HepG2 (cell line): ENCODE data around the gene LRRN4. TPM values are rescaled to one million over a fixed set of nuclear protein-coding genes. Genes with fewer than 3 reads are reported as not detected.

ENCODE experiments used
- ATAC-seq: fragments of 200-7000 bp; cut with Tn5 transposase; 3 replicates; pipeline ENCODE4 v1.9.1; 2020; ENCODE audit warnings: mild to moderate bottlenecking, moderate library complexity
- BruUV-seq: library from RNA; stranded (reverse); fragments of 400-500 nt; replicated peaks from 2 replicates; lab custom pipeline; 2021; lab: Mats Ljungman, UMichigan
- CTCF ChIA-PET: fragments of 300-600 bp; formaldehyde crosslinking; extraction: SDS; loops from one replicate; lab custom pipeline; 2021; ENCODE audit warnings: low total read pairs, inconsistent platforms, low intra/inter-chr PET ratio; lab: Yijun Ruan, JAX
- POLR2A ChIA-PET: fragments of 350-600 bp; sonication (Branson Sonifier 250); formaldehyde crosslinking; loops from one replicate; lab custom pipeline; 2020; ENCODE audit warnings: antibody characterized with exemption, inconsistent platforms; lab: Yijun Ruan, JAX
- DNase-seq: peaks from one replicate; pipeline ENCODE4 v3.0.0-alpha.2; 2015; ENCODE audit warnings: low spot score
- FAIRE-seq: peaks from 3 replicates; lab custom pipeline; 2011; peaks lifted over from hg19 to GRCh38; lab: Jason Lieb, UNC
- H2AFZ ChIP-seq: one replicate; pipeline ENCODE4 v1.6.1; 2011; ENCODE audit warnings: low read length, inconsistent platforms
- H3K27ac ChIP-seq: fragments of 300-600 bp; 3 replicates; pipeline ENCODE4 v1.8.0; 2011; ENCODE audit warnings: mixed run types, mild to moderate bottlenecking, mixed read lengths, low read length, inconsistent platforms; ENCODE audit not compliant: insufficient read depth; ENCODE audit errors: extremely low read length
- H3K27me3 ChIP-seq, 2 experiments: fragments of 200-600 bp in 1 of 2; 2 replicates in 1 of 2; 3 replicates in 1 of 2; pipeline versions ENCODE4 v1.6.0 to v1.8.0; 2011; ENCODE audit warnings: low read length in 2 of 2, mild to moderate bottlenecking in 2 of 2, moderate library complexity in 2 of 2, inconsistent platforms in 1 of 2; ENCODE audit not compliant: insufficient read depth in 2 of 2, control insufficient read depth in 1 of 2
- H3K36me3 ChIP-seq, 2 experiments: fragments of 200-600 bp in 1 of 2; replicated peaks in 1 of 2; 2 replicates in 1 of 2; 3 replicates in 1 of 2; pipeline versions ENCODE4 v1.5.1 to v1.8.0; 2011; ENCODE audit warnings: low read length in 2 of 2, inconsistent platforms in 1 of 2; ENCODE audit not compliant: insufficient read depth in 2 of 2, control insufficient read depth in 1 of 2
- H3K4me1 ChIP-seq: 2 replicates; pipeline ENCODE4 v1.5.1; 2012; ENCODE audit warnings: low read length, inconsistent platforms; ENCODE audit not compliant: insufficient read depth
- H3K4me2 ChIP-seq: 2 replicates; pipeline ENCODE4 v1.6.0; 2011; ENCODE audit warnings: low read depth, low read length, inconsistent platforms
- H3K4me3 ChIP-seq, 3 experiments: fragments of 200-600 bp in 1 of 3; sonication (generic), shearing (Covaris generic) in 1 of 3; replicated peaks in 1 of 3; 2 replicates each; pipeline ENCODE4 v1.5.1; 2011 to 2016; ENCODE audit warnings: low read length in 3 of 3, inconsistent platforms in 2 of 3, low read depth in 2 of 3, mild to moderate bottlenecking in 2 of 3, control low read depth in 1 of 3, mixed read lengths in 1 of 3; ENCODE audit not compliant: insufficient read depth in 1 of 3
- H3K79me2 ChIP-seq: one replicate; pipeline ENCODE4 v1.6.1; 2011; ENCODE audit warnings: low read length, inconsistent platforms; ENCODE audit not compliant: insufficient read depth
- H3K9ac ChIP-seq: 2 replicates; pipeline ENCODE4 v1.6.0; 2011; ENCODE audit warnings: mild to moderate bottlenecking, low read depth, low read length, inconsistent platforms; ENCODE audit not compliant: insufficient read depth
- H3K9me3 ChIP-seq: 2 replicates; pipeline ENCODE4 v1.5.1; 2012; ENCODE audit warnings: mild to moderate bottlenecking, low read length
- H4K20me1 ChIP-seq: 2 replicates; pipeline ENCODE4 v1.6.0; 2011; ENCODE audit warnings: inconsistent platforms, mild to moderate bottlenecking, low read length, moderate library complexity; ENCODE audit not compliant: insufficient read depth
- ATF4 ChIP-seq, 2 experiments: fragments of 450-650 bp in 1 of 2; sonication (generic) in 1 of 2; formaldehyde crosslinking; IDR thresholded peaks; 2 replicates each; pipeline versions ENCODE4 v1.5.0 to v1.8.0; 2020 to 2022; ENCODE audit warnings: mild to moderate bottlenecking in 1 of 2, missing genetic modification reagents in 1 of 2
- ETV5 ChIP-seq: IDR thresholded peaks from 2 replicates; pipeline ENCODE4 v1.6.1; 2018; ENCODE audit warnings: missing biosample characterization, missing genetic modification reagents, inconsistent platforms, borderline replicate concordance
- ISL2 ChIP-seq: sonication (generic); formaldehyde crosslinking; IDR thresholded peaks from 2 replicates; pipeline ENCODE4 v1.5.0; 2020; ENCODE audit warnings: missing genetic modification reagents
- KAT7 ChIP-seq: IDR thresholded peaks from 2 replicates; pipeline ENCODE4 v1.6.1; 2018; ENCODE audit warnings: borderline replicate concordance, missing compliant biosample characterization
- MIXL1 ChIP-seq: IDR thresholded peaks from 2 replicates; pipeline ENCODE4 v1.6.1; 2016
- NCOA1 ChIP-seq: sonication (generic); formaldehyde crosslinking; IDR thresholded peaks from 2 replicates; pipeline ENCODE4 v1.9.0; 2021; ENCODE audit warnings: missing genetic modification reagents
- REST ChIP-seq, 2 experiments: IDR thresholded peaks; 2 replicates each; pipeline ENCODE4 v1.6.1; 2011 to 2012; ENCODE audit warnings: low read length in 2 of 2, borderline replicate concordance in 1 of 2, low read depth in 1 of 2, mild to moderate bottlenecking in 1 of 2, moderate library complexity in 1 of 2
- ZMYM2 ChIP-seq: sonication (generic); formaldehyde crosslinking; IDR thresholded peaks from 2 replicates; pipeline ENCODE4 v1.8.0; 2022; ENCODE audit warnings: mild to moderate bottlenecking, missing genetic modification reagents
- ZNF263 ChIP-seq: sonication (generic); formaldehyde crosslinking; IDR thresholded peaks from 2 replicates; pipeline ENCODE4 v1.4.0; 2020; ENCODE audit warnings: missing genetic modification reagents
- ZNF629 ChIP-seq: sonication (generic); formaldehyde crosslinking; conservative IDR thresholded peaks from 2 replicates; pipeline ENCODE4 v1.5.0; 2020; ENCODE audit warnings: missing genetic modification reagents
- ZNF639 ChIP-seq: conservative IDR thresholded peaks from 2 replicates; pipeline ENCODE4 v1.6.1; 2018; ENCODE audit warnings: missing genetic modification reagents
- ZNF878 ChIP-seq: sonication (generic); formaldehyde crosslinking; IDR thresholded peaks from 2 replicates; pipeline ENCODE4 v1.8.1; 2023; ENCODE audit warnings: mild to moderate bottlenecking, missing genetic modification reagents, moderate library complexity
- in situ Hi-C: cut with HindIII; loops from 2 replicates; pipeline ENCODE4 v1.10.0; 2017; ENCODE audit warnings: low pct_unique_long_range_greater_than_20kb; ENCODE audit not compliant: extremely low pct_ligation_motif_present
- intact Hi-C: fragments of 100-400 bp; cut with micrococcal nuclease; formaldehyde crosslinking; loops from one replicate; pipeline ENCODE4 v1.10.0; 2022; ENCODE audit not compliant: unreplicated experiment
- polyA plus RNA-seq, 8 experiments: library from polyadenylated mRNA; depleted of rRNA in 3 of 8; stranded (reverse) in 7 of 8; unstranded in 1 of 8; fragments of >200 nt; fragmentation: Illumina TruSeq in 4 of 8; extraction: Trizol in 4 of 8; gene quantifications; 2 replicates each; pipeline versions ENCODE4 v1.2.1 to v1.2.3, GENCODE V29; 2011 to 2016; ENCODE audit warnings: low read depth in 4 of 8, missing spikeins in 1 of 8, mixed read lengths in 1 of 8; ENCODE audit not compliant: insufficient read depth in 1 of 8
- total RNA-seq, 5 experiments: library from RNA; depleted of rRNA; stranded (reverse); fragments of >200 nt; fragmentation: Illumina TruSeq; extraction: Trizol; gene quantifications; 2 replicates each; pipeline ENCODE4 v1.2.3, GENCODE V29; 2016; ENCODE audit warnings: low read depth in 1 of 5
- TF ChIP-seq, protein P1 (sequence below): IDR thresholded peaks from 2 replicates; pipeline ENCODE4 v1.6.1; 2016; ENCODE audit warnings: missing genetic modification reagents, missing compliant biosample characterization
- TF ChIP-seq, protein P2 (sequence below): sonication (generic); formaldehyde crosslinking; IDR thresholded peaks from 2 replicates; pipeline ENCODE4 v1.8.1; 2023; ENCODE audit warnings: missing genetic modification reagents, mild to moderate bottlenecking, borderline replicate concordance

LRRN4 gene
- total and polyA plus RNA-seq, 2 of the 13 experiments (the other 11 are each of a cell fraction or from before 2014, with no cell fraction given), result 0.15 to 0.20 TPM

GRCh38 chr20:6045566-6045965 lies 8.3 kb downstream of the LRRN4 start:
- ATAC-seq, result peak; percentile 2; the same call in 1 of the 3 replicates
- H3K79me2 ChIP-seq, result no peaks in the 10 kb centered on the region
- BruUV-seq, result no TSS peak
- H3K27ac ChIP-seq, result no peak overlapping the region
- in situ Hi-C loops, result no loop called here
- no peak overlapping the region for H2AFZ ChIP-seq
- CTCF ChIA-PET, result no interaction called here
- H3K9ac ChIP-seq, result no peak overlapping the region
- FAIRE-seq, result no peak
- no peak overlapping the region for H3K4me2 ChIP-seq
- H4K20me1 ChIP-seq, result no peaks in the 10 kb centered on the region
- H3K36me3 ChIP-seq, result peaks cover 10 to 12% of the 10 kb centered on the region in 2 experiments
- H3K4me1 ChIP-seq, result no peaks in the 10 kb centered on the region
- no peaks in the 10 kb centered on the region for H3K27me3 ChIP-seq
- no peak for DNase-seq
- no peak for TF ChIP-seq ZNF629 (CRISPR knock-in tag)
- no peak for TF ChIP-seq ZNF263 (CRISPR knock-in tag)
- TF ChIP-seq, protein P1, sequence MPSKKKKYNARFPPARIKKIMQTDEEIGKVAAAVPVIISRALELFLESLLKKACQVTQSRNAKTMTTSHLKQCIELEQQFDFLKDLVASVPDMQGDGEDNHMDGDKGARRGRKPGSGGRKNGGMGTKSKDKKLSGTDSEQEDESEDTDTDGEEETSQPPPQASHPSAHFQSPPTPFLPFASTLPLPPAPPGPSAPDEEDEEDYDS (CRISPR knock-in tag), result no peak
- no peak for TF ChIP-seq ZNF639 (CRISPR knock-in tag)
- no peak for TF ChIP-seq ZNF878 (CRISPR knock-in tag)
- TF ChIP-seq ISL2 (CRISPR knock-in tag), result no peak
- TF ChIP-seq REST (IDR thresholded peaks at IDR 0.05; ENCODE audit: borderline replicate concordance in 1 of 2, low read depth in 1 of 2, low read length in 2 of 2), result no peak
- TF ChIP-seq ZMYM2 (CRISPR knock-in tag), result no peak
- no peak for TF ChIP-seq ETV5 (CRISPR knock-in tag)
- TF ChIP-seq NCOA1 (CRISPR knock-in tag), result no peak
- TF ChIP-seq KAT7 (CRISPR knock-in tag), result no peak
- no peak for TF ChIP-seq ATF4 (CRISPR knock-in tag; IDR thresholded peaks at IDR 0.05)
- no peak for TF ChIP-seq MIXL1 (CRISPR knock-in tag)
- TF ChIP-seq, protein P2, sequence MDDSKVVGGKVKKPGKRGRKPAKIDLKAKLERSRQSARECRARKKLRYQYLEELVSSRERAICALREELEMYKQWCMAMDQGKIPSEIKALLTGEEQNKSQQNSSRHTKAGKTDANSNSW (CRISPR knock-in tag), result no peak
- TF ChIP-seq, all 625 proteins: peak for 0
- Histone ChIP-seq H3K4me3 (no peak overlapping the region), H3K9me3 (no peaks in the 10 kb centered on the region)
- intact Hi-C loops, result no loop called here
- POLR2A ChIA-PET, result no interaction called here
